ENCODE data around the gene RHBDL2. TPM values are rescaled to one million over a fixed set of nuclear protein-coding genes. Genes with fewer than 3 reads are reported as not detected.

The RHBDL2 gene
- total and polyA plus RNA-seq, 2 donors (not counting 1 experiment from before 2014, with no cell fraction given) = not detected

- 75% methylated on average over 2 of the region's 6 CpGs for WGBS (ENCODE audit: insufficient coverage)
- no peak overlapping the region for H3K27ac ChIP-seq (ENCODE audit: low read length in 2 of 2)
- Mint-ChIP-seq H3K4me1 (no peaks in the 10 kb centered on the region), H3K9me3 (ENCODE audit: insufficient read depth) (no peaks in the 10 kb centered on the region), H3K27ac (no peak overlapping the region), H3K27me3 (no peaks in the 10 kb centered on the region), H3K4me3 (no peak overlapping the region)
- intact Hi-C loops (cut with micrococcal nuclease) = no loop called here
- H4K20me1 ChIP-seq (ENCODE audit: control insufficient read depth, insufficient read depth, low read length, poor library complexity, severe bottlenecking) = no peaks in the 10 kb centered on the region
- ChIA-PET POLR2A (no interaction called here), CTCF (no interaction called here)
- no peak for TF ChIP-seq EZH2 (IDR thresholded peaks at IDR 0.05; ENCODE audit: borderline replicate concordance, insufficient read depth, low read depth, low read length, poor library complexity, severe bottlenecking)
- H3K4me1 ChIP-seq (ENCODE audit: control insufficient read depth in 2 of 2, insufficient read depth in 2 of 2, low read length in 2 of 2) = no peaks in the 10 kb centered on the region
- no peaks in the 10 kb centered on the region for H3K9me3 ChIP-seq (ENCODE audit: control extremely low read depth in 1 of 3, control insufficient read depth in 2 of 3, insufficient read depth in 1 of 3, low read length in 2 of 3)
- no peaks in the 10 kb centered on the region for H3K27me3 ChIP-seq (replicated peaks in 1 of 4; ENCODE audit: control extremely low read depth in 1 of 4, control insufficient read depth in 3 of 4, insufficient read depth in 4 of 4, low read length in 3 of 4)
- no peak overlapping the region for H2AFZ ChIP-seq (ENCODE audit: insufficient read depth, low read depth, low read length, poor library complexity, severe bottlenecking)
- ATAC-seq (ENCODE audit: low read depth) (no peak), DNase-seq (no peak)
- no peaks in the 10 kb centered on the region for H3K36me3 ChIP-seq (replicated peaks in 1 of 2; ENCODE audit: control extremely low read depth in 1 of 2, control insufficient read depth in 1 of 2, extremely low read depth in 1 of 2, insufficient read depth in 2 of 2, low read length in 1 of 2)
- no peaks in the 10 kb centered on the region for H3K79me2 ChIP-seq (ENCODE audit: control insufficient read depth, insufficient read depth, low read length)
- no peak overlapping the region for H3K9ac ChIP-seq (ENCODE audit: low read length)
- no peak overlapping the region for H3K4me3 ChIP-seq (ENCODE audit: control extremely low read depth in 1 of 5, extremely low read depth in 1 of 5, insufficient read depth in 1 of 5, low read depth in 2 of 5, low read length in 4 of 5)
- H3K4me2 ChIP-seq (replicated peaks; ENCODE audit: low read depth, low read length, poor library complexity, severe bottlenecking) = no peak overlapping the region
Observed at GRCh38 chr1:38929476-38929875, 12.2 kb downstream of the RHBDL2 start.

DNA sequence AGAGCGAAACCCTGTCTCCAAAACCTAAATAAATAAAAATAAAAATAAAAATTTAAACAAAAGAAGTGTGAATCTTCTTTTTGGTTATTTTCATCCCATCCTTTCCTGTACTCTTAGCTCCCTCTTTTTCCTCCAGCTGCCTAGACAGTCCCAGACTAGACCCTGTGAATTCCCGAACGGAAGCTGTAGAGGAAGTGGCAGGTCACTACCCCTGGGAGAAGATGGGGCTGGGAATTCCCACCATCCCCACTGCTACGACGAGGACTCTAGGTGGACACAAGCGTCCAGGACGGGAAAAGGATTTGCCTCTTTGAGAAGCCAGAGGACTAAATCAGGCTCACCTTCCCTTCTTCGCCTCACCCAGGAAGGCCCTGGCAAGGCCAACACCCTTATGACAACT lies 12.6 kb downstream of the RHBDL2 start:
- H3K9me3 ChIP-seq (ENCODE audit: control extremely low read depth in 1 of 3, control insufficient read depth in 2 of 3, insufficient read depth in 1 of 3, low read length in 2 of 3) = no peaks in the 10 kb centered on the region
- Mint-ChIP-seq H3K27ac (no peak overlapping the region), H3K4me1 (no peaks in the 10 kb centered on the region), H3K9me3 (ENCODE audit: insufficient read depth) (no peaks in the 10 kb centered on the region), H3K27me3 (no peaks in the 10 kb centered on the region), H3K4me3 (no peak overlapping the region)
- no peak overlapping the region for H3K9ac ChIP-seq (ENCODE audit: low read length)
- ChIA-PET CTCF (no interaction called here), POLR2A (no interaction called here)
- TF ChIP-seq, protein P1, sequence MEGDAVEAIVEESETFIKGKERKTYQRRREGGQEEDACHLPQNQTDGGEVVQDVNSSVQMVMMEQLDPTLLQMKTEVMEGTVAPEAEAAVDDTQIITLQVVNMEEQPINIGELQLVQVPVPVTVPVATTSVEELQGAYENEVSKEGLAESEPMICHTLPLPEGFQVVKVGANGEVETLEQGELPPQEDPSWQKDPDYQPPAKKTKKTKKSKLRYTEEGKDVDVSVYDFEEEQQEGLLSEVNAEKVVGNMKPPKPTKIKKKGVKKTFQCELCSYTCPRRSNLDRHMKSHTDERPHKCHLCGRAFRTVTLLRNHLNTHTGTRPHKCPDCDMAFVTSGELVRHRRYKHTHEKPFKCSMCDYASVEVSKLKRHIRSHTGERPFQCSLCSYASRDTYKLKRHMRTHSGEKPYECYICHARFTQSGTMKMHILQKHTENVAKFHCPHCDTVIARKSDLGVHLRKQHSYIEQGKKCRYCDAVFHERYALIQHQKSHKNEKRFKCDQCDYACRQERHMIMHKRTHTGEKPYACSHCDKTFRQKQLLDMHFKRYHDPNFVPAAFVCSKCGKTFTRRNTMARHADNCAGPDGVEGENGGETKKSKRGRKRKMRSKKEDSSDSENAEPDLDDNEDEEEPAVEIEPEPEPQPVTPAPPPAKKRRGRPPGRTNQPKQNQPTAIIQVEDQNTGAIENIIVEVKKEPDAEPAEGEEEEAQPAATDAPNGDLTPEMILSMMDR (IDR thresholded peaks at IDR 0.05) = no peak
- no peak for TF ChIP-seq EZH2 (IDR thresholded peaks at IDR 0.05; ENCODE audit: borderline replicate concordance, insufficient read depth, low read depth, low read length, poor library complexity, severe bottlenecking)
- no peaks in the 10 kb centered on the region for H3K4me1 ChIP-seq (ENCODE audit: control insufficient read depth in 2 of 2, insufficient read depth in 2 of 2, low read length in 2 of 2)
- no peaks in the 10 kb centered on the region for H4K20me1 ChIP-seq (ENCODE audit: control insufficient read depth, insufficient read depth, low read length, poor library complexity, severe bottlenecking)
- no peaks in the 10 kb centered on the region for H3K36me3 ChIP-seq (replicated peaks in 1 of 2; ENCODE audit: control extremely low read depth in 1 of 2, control insufficient read depth in 1 of 2, extremely low read depth in 1 of 2, insufficient read depth in 2 of 2, low read length in 1 of 2)
- intact Hi-C loops (cut with micrococcal nuclease) = no loop called here
- H3K27ac ChIP-seq (ENCODE audit: low read length in 2 of 2) = no peak overlapping the region
- no peak overlapping the region for H3K4me2 ChIP-seq (replicated peaks; ENCODE audit: low read depth, low read length, poor library complexity, severe bottlenecking)
- H2AFZ ChIP-seq (ENCODE audit: insufficient read depth, low read depth, low read length, poor library complexity, severe bottlenecking) = no peak overlapping the region
- ATAC-seq (ENCODE audit: low read depth) (no peak), DNase-seq (no peak)
- WGBS (ENCODE audit: insufficient coverage) = 82% methylated on average over 3 of the region's 8 CpGs
- no peak overlapping the region for H3K4me3 ChIP-seq (ENCODE audit: control extremely low read depth in 1 of 5, extremely low read depth in 1 of 5, insufficient read depth in 1 of 5, low read depth in 2 of 5, low read length in 4 of 5)
- H3K27me3 ChIP-seq (replicated peaks in 1 of 4; ENCODE audit: control extremely low read depth in 1 of 4, control insufficient read depth in 3 of 4, insufficient read depth in 4 of 4, low read length in 3 of 4) = no peaks in the 10 kb centered on the region
- H3K79me2 ChIP-seq (ENCODE audit: control insufficient read depth, insufficient read depth, low read length) = no peaks in the 10 kb centered on the region

Measured in B cell (primary cell).